GM18526 (cell line): Measurements from ENCODE around the gene AWAT2.

Experiments used
- POLR2A ChIP-seq: IDR thresholded peaks from 3 replicates; pipeline ENCODE4 v1.6.1; 2011; ENCODE audit not compliant: insufficient read length; ENCODE audit errors: extremely low read depth

The AWAT2 gene

DNA sequence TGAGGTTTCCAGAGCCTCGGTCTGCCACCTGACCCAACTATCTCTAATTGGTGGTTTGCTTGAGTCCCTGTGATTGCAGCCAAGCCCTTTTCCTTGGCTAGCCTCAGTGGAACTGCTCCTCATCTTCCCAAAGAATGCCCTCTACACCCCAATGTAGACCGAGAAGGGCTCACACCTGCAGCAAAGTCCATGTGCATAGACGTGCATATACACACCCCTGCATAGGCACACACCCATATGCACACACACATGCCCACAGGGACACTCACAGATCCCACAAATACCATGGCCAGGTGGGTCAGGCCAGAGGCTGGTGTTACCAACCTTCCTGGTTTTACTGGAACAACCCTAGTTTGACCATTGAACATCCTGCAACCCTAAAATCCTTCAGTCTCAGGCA, 332 bp downstream of the AWAT2 start:
- no peak for TF ChIP-seq POLR2A

DNA sequence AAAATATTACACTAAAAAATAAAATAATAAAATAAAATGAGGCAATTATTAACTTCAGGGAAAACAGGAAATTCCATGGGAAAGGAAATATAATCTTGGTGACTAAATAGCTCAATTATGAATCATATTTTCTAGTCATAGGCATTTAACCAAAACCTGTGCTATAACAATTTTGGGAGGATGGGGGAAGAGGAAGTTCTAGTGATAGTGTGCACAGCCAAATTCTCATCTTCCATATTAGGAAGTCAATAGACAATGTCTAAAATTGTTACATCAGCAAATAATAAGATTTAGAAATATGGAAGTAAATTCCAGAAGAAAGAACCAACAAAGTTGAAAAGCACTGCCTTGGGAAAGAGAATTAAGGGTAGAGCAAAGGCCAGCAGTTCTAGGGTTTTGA, 2.8 kb downstream of the AWAT2 start:
- TF ChIP-seq POLR2A: no peak

DNA sequence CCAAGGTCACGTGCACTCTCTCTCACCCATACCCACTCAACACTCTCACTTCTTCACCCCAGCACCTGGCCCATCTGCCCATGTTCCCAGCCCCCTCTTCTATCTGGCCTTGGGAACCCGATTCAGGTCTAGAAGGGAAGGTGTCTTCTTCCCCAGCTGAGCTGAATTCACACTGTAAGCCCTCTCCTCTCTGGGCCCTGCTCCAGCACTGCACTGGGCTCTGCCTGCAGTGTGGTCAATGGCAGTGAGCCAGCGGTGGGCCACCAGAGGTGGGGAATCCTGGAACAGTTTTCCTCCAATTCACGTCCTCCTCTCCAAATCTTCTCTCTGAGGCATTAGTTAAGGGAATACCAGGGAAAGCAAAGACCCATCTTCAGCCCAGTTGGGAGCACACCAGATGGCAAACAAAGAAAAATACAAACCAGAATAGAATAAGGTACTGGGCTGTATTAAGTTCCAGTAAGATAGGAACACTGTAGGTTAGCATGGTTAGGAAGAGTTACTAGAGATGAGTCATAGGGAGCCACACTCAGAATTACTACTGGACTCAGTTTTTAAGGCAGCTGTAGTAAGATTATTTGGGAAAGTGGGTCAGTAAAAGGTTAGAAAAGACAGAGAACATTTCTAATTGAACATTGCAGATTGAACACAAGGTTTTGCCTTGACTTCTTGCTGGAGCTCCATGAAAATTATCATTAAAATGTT, 5.0 kb downstream of the AWAT2 start:
- TF ChIP-seq POLR2A: no peak

DNA sequence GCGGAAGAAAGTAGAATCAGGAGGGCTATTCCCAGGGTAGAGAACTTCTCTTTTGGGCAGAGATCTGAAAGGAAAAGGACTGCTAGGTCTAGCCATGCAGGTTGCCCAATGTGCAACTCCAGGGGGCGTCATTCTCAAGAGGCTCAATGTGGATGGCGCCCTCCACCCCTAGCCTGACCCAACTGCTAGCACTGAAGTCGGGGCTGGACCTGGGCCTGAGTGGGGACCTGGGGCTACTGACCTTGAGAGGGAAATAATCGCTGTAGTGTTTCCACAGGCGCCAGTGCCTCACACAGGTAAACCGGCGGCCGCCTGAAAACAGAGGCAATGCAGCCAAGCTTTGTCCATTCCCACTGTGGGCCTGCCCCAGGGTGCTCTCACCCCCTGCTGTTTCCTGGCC, 6.1 kb downstream of the AWAT2 start:
- no peak for TF ChIP-seq POLR2A

DNA sequence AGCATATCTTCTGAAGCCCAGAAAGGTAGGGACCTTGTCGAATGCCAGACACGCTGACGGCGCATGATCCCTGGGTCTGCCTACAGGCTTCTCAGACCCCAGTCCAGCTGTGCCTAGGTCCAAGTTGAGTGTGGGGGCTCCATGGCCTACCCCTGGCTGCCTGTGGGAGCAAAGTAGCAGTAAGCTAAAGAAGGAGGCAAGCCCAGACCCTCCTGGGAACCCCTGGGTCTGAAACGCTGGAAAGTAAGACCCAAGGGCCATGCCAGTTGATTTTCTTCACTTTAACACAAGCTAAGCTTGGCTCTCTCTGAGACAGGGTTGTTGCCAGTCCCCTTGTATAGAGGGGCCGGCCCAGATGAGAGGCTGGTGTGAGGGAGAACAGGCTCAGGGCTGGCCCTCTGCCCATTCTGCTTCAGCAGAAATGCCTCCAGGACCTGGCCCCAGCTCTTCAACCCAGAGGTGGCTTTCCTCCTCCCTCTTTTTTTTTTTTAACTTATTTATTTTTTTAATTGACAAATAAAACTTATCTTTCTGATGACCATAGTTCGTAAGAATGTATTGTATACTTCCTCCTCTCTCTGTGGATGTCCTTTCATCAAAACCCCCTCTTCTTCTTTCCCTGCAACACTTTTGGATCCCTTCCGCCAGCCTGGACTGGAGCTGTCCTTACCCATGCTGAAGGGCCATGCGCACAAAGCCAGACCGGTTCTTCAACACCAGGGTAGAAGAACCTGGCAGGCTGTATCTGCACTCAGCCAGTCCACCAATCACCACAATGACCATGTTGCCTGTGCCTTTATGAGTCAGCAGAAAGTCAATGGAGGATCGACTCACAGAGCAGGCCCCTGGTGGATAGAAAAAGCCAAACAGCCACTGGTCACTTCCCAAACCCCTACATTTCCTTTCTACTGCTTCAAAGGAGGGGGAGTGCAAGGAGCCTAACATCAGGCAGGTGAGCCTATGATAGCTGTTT, 7.1 kb downstream of the AWAT2 start:
- no peak for TF ChIP-seq POLR2A

DNA sequence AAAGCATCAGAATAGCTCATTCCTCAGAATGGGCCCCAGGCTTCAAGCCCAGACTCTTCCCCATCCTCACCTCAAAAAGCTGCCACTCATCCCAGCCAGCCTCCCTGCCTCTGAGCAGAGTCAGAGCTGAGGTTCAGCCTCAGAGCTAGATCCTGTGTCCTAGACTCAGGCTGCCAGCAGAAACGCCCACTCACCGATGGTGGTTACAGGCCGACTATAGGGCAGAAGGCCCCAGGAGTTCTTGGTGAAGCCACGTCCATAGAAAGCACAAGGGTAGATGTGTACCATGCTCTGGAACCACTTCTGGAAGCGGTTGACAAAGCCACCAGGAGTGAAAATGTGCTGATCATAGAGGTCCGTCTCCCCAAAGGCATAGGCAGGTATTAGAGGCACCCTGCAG, 7.7 kb downstream of the AWAT2 start:
- TF ChIP-seq POLR2A: no peak

DNA sequence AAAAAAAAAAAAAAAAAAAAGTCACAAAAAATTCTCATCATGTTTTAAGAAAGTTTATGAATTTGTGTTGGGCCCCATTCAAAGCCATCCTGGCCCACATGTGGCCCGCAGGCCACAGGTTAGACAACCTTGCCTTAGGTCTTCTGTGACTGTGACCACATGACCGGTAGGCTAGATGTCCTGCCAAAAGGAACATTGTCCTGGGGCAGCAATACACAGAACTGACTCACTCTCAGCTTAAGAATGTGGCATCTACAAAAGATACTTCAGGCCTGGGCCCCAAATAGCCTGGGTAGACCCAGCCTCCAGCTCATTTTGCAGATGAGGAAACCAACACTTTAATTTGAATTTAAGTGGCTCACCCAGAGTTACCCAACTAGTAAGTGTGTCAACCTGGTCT, 10.0 kb downstream of the AWAT2 start:
- TF ChIP-seq POLR2A: no peak

DNA sequence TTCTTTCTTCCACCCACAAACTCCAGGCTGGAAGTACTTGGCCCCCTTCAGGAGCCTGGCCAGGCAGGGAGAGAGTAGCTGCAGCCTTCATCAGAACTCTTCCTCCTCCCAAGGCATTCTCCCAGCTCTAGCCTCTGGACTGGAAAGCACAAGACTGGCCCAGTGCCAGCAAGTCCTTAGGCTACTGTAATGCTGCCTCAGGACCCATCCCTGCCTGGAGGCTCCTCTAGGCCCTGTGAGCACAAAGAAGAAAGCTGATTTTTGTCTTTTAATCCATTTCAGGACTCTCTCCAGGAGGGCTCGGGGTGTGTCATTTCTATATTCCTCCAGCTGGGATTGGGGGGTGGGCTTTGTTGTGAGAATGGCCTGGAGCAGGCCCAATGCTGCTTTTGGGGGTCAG, 10.8 kb downstream of the AWAT2 start:
- no peak for TF ChIP-seq POLR2A

DNA sequence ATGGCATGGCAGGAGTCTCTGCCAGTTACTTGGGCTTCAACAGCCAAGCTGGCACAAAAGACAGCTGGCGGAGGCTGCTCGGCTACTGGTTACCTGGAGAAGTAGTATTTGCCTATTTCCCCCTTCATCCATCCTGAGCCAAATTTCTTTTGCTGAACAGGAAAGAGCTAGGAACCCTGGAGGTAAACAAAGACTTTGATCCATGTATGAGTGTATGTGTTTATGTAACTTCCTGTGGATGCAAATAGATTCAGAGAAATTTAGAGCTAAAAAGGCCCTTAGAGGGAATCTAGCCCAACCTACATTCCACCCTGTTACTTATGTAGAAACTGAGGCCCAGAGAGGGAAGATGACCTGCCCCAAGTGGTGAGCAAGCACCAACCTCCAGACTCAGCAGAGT, 11.2 kb downstream of the AWAT2 start:
- no peak for TF ChIP-seq POLR2A

DNA sequence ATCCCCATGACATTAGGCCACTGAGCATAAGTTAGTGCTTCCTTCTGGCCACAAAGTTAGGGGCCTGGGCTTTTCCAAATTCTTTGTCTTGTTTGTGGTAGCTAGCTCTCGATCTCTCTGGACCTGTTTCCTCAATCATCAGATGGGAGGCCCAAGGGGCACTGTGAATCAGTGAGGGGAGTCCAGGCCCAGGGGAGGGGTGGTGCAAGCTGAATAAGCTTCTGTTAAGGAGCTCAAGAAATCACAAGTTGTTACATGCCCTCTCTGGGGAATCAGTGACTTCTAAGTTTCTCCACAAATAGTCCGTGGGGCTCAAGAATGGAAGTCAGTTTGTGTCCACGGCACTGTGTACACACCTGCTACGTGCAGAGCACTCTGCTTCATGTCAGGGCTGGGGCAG, 15.1 kb downstream of the AWAT2 start:
- no peak for TF ChIP-seq POLR2A

DNA sequence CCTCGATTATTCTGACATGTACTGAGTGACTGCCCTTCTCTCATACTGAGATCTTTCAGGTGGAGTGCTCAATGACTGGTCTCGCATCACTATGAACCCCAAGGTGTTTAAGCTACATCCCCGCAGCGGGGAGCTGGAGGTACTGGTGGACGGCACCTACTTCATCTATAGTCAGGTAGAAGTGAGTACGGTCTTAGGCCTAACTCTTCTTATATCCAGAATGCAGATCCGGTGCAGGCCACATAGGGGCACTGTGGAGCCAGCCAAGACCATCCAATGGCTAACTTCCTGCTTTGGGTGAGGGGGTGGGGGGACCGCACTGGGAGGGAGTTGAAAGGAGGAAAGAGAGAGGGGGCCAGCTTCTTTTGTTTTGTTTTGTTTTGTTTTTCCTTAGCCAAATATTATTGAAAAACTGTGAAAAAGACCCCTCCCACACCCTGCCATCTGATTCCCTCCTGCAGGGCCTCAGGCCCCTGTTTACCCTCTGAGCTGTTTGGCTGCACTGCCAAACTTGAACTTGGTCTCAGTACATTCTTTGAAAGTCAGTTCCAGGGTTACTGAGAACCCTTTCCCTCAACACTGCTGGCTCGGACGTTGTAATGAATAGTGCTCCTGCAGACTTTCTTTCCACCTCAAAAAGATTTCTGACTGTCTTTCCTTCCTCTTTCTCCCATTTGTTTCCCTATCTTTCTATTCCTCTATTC, 16.2 kb downstream of the AWAT2 start:
- TF ChIP-seq POLR2A: no peak

DNA sequence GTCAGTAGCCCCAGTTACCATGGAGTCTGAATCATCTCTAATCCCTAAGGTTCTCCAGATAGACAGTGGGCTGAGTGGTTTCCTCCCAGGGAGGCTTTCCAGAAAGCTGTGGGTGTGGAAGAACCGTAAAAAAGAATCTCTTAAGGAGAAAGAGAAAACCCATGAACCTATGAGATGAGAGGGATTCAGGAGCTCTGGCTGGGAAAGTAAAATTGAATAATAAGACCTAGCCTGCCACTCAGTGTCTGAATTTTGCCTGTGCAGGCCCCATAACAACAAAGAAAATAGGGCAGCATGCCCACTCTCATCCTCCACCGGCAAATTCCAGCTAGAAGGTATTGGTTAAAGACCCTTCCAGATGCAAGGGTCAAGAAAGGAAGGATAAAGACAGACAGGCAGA, 16.9 kb downstream of the AWAT2 start:
- TF ChIP-seq POLR2A: no peak

DNA sequence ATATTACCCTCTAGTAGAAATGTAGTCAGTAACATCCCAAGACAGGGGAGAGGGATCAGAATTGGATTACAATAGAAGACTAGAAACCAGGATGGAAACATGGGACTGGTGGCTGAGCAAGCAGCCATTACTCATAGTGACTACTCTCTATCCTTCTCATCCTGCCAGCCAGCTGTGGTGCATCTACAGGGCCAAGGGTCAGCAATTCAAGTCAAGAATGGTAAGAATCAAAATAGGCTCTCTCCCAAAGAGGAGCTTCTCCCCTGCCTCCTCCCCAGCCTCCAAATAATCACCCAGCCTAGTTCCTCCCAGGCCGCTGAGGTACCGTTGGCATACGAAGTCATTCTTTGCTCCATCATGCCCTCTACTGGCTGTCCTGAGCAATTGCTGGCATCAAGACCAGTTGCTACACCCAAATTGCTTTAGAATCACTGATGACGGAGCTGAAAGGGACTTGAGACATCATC, 19.4 kb downstream of the AWAT2 start:
- TF ChIP-seq POLR2A: no peak

DNA sequence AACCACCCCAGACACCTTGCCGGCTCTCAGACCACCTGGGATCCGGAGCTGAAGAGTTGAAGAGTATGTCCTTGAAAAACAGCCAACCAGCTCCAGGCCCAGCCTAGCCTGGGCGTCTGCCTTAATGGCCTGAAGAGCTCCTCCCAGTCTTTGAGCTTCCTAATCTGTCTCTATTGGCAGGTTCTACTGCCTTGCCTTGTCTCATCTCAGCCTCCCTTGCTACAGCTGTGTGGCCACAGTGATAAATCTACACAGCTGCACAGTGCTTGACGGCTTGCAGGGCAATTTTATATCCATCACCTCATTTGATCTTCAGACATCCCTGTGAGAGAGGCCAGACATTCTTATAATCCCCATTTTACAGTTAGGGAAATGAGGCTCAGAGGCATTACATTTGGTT, 19.9 kb downstream of the AWAT2 start:
- no peak for TF ChIP-seq POLR2A

DNA sequence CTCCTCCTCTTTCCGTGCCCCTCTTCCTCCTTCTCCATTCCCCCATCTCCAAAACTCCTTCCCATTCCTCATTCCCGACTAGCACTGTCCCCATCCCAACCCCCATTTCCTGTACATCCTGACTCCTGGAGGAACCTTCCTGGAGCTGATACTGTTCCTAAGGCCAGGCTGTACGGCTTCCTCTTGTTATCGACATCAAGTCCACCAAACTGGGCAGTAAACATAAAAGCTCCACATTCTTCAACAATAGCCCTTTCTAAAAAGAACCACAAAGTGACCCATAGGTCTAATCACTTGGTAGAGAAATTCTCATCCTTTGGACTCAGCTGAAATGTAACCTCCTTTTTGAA, 22.9 kb downstream of the AWAT2 start:
- no peak for TF ChIP-seq POLR2A
